Neural progenitor cell (in vitro differentiated cells): ENCODE measurements around the gene PRND.

Source experiments
- CTCF ChIP-seq: fragments of 200-600 bp; sonication (generic); IDR thresholded peaks from 2 replicates; pipeline ENCODE4 v1.5.1; 2017; ENCODE audit warnings: antibody characterized with exemption, mild to moderate bottlenecking
- EZH2phosphoT487 ChIP-seq: fragments of 200-600 bp; sonication (generic); IDR thresholded peaks from 2 replicates; pipeline ENCODE4 v1.6.1; 2017; ENCODE audit warnings: antibody characterized with exemption

- TF ChIP-seq CTCF (no peak), EZH2phosphoT487 (no peak)
Observed at GRCh38 chr20:4748847-4749246, 27.1 kb downstream of the PRND start.
